Endothelial cell of umbilical vein (primary cell): ENCODE results near the gene RAP1GAP. TPM values are rescaled to one million over a fixed set of nuclear protein-coding genes. Genes with fewer than 3 reads are reported as not detected.

Experiments
- BruUV-seq: library from RNA; stranded (reverse); fragments of 400-500 nt; replicated peaks from 2 replicates; lab custom pipeline; 2021; lab: Mats Ljungman, UMichigan
- CTCF ChIA-PET: fragments of 300-600, 350-600 bp; sonication (Branson Sonifier 250); formaldehyde crosslinking; loops from one replicate; lab custom pipeline; 2021; ENCODE audit warnings: antibody characterized with exemption, inconsistent platforms; lab: Charles Lee
- POLR2A ChIA-PET: fragments of 300-600, 350-600 bp; sonication (Branson Sonifier 250); formaldehyde crosslinking; loops from one replicate; lab custom pipeline; 2021; ENCODE audit warnings: antibody characterized with exemption, inconsistent platforms; lab: Charles Lee
- DNase-seq: peaks from one replicate; pipeline ENCODE4 v3.0.0-alpha.2; 2011; ENCODE audit warnings: low read depth, low spot score
- FAIRE-seq: peaks from 2 replicates; lab custom pipeline; 2011; peaks lifted over from hg19 to GRCh38; lab: Jason Lieb, UNC
- H2AFZ ChIP-seq: 2 replicates; pipeline ENCODE4 v1.6.0; 2012; ENCODE audit warnings: low read depth, low read length, control low read depth, inconsistent platforms
- H3K27ac ChIP-seq: 2 replicates; pipeline ENCODE4 v1.5.1; 2011; ENCODE audit warnings: low read depth, mild to moderate bottlenecking, control low read depth, low read length, moderate library complexity; ENCODE audit not compliant: insufficient read depth
- H3K27me3 ChIP-seq, 2 experiments: 2 replicates each; pipeline versions ENCODE4 v1.6.0 to v1.6.1; 2011; ENCODE audit warnings: low read length in 2 of 2, mixed read lengths in 1 of 2; ENCODE audit not compliant: control insufficient read depth in 2 of 2, insufficient read depth in 2 of 2
- H3K36me3 ChIP-seq, 2 experiments: 2 replicates in 1 of 2; 3 replicates in 1 of 2; pipeline ENCODE4 v1.5.1; 2011; ENCODE audit warnings: low read length in 2 of 2, mild to moderate bottlenecking in 1 of 2, moderate library complexity in 1 of 2; ENCODE audit not compliant: control insufficient read depth in 2 of 2, insufficient read depth in 2 of 2; ENCODE audit errors: extremely low read depth in 1 of 2
- H3K4me1 ChIP-seq: 3 replicates; pipeline ENCODE4 v1.5.1; 2011; ENCODE audit warnings: mild to moderate bottlenecking, low read length; ENCODE audit not compliant: control insufficient read depth, insufficient read depth; ENCODE audit errors: extremely low read depth
- H3K4me2 ChIP-seq: 2 replicates; pipeline ENCODE4 v1.6.1; 2011; ENCODE audit warnings: low read length, control low read depth, mixed read lengths; ENCODE audit not compliant: insufficient read depth
- H3K4me3 ChIP-seq, 3 experiments: fragments of 200-600 bp in 1 of 3; sonication (generic), shearing (Covaris generic) in 1 of 3; replicated peaks in 1 of 3; 2 replicates each; pipeline ENCODE4 v1.5.1; 2011 to 2016; ENCODE audit warnings: control low read depth in 3 of 3, low read length in 3 of 3, mild to moderate bottlenecking in 2 of 3, inconsistent platforms in 1 of 3, low read depth in 1 of 3, moderate library complexity in 1 of 3; ENCODE audit not compliant: insufficient read depth in 1 of 3
- H3K79me2 ChIP-seq: 2 replicates; pipeline ENCODE4 v1.6.0; 2012; ENCODE audit warnings: low read length, inconsistent platforms; ENCODE audit not compliant: control insufficient read depth, insufficient read depth
- H3K9ac ChIP-seq: replicated peaks from 2 replicates; pipeline ENCODE3; 2011; ENCODE audit warnings: low read length, control low read depth; ENCODE audit not compliant: insufficient read depth; ENCODE audit errors: extremely low read depth
- H3K9me1 ChIP-seq: replicated peaks from 3 replicates; pipeline ENCODE4 v1.6.0; 2011; ENCODE audit warnings: mild to moderate bottlenecking, low read length; ENCODE audit not compliant: control insufficient read depth, insufficient read depth; ENCODE audit errors: extremely low read depth
- H3K9me3 ChIP-seq: replicated peaks from 2 replicates; pipeline ENCODE4 v1.5.1; 2012; ENCODE audit warnings: low read length, inconsistent platforms; ENCODE audit not compliant: control insufficient read depth, insufficient read depth
- H4K20me1 ChIP-seq: replicated peaks from 2 replicates; pipeline ENCODE3; 2011; ENCODE audit warnings: mild to moderate bottlenecking, low read length; ENCODE audit not compliant: control insufficient read depth, insufficient read depth; ENCODE audit errors: extremely low read depth
- EZH2 ChIP-seq: IDR thresholded peaks from 2 replicates; pipeline ENCODE4 v1.6.1; 2012; ENCODE audit warnings: borderline replicate concordance, low read depth, mild to moderate bottlenecking, moderate library complexity, low read length, inconsistent platforms; ENCODE audit not compliant: severe bottlenecking
- FOS ChIP-seq: IDR thresholded peaks from 2 replicates; pipeline ENCODE4 v1.6.1; 2011; ENCODE audit warnings: mild to moderate bottlenecking, low read length, moderate library complexity, borderline replicate concordance; ENCODE audit not compliant: insufficient read depth
- GATA2 ChIP-seq: IDR thresholded peaks from 2 replicates; pipeline ENCODE4 v1.7.0; 2011; ENCODE audit warnings: low read depth, mild to moderate bottlenecking, moderate library complexity, mixed read lengths, low read length; ENCODE audit not compliant: insufficient read length, insufficient read depth
- JUN ChIP-seq: IDR thresholded peaks from 2 replicates; pipeline ENCODE4 v1.6.1; 2011; ENCODE audit warnings: borderline replicate concordance, low read depth; ENCODE audit not compliant: insufficient read length, insufficient read depth
- MYC ChIP-seq: IDR thresholded peaks from one replicate; pipeline ENCODE4 v1.6.1; 2011; ENCODE audit warnings: mild to moderate bottlenecking, low read depth, low read length
- POLR2A ChIP-seq: IDR thresholded peaks from 2 replicates; pipeline ENCODE4 v1.6.1; 2012; ENCODE audit warnings: low read depth, mild to moderate bottlenecking, control low read depth, low read length
- POLR2AphosphoS5 ChIP-seq: IDR thresholded peaks from 2 replicates; pipeline ENCODE4 v1.6.1; 2012; ENCODE audit warnings: low read depth, mild to moderate bottlenecking, control low read depth, low read length, moderate library complexity; ENCODE audit not compliant: insufficient read depth
- dilution Hi-C: fragments of 300-500 bp; cut with MboI; formaldehyde crosslinking; loops from one replicate; pipeline ENCODE4 v1.15.0; 2019; ENCODE audit warnings: low sequenced_read_pairs; ENCODE audit not compliant: extremely low pct_ligation_motif_present
- intact Hi-C: fragments of 100-400 bp; cut with micrococcal nuclease; formaldehyde crosslinking; loops from one replicate; pipeline ENCODE4 v1.10.0; 2022
- polyA plus RNA-seq, 4 experiments: library from polyadenylated mRNA; depleted of rRNA in 3 of 4; stranded (reverse) in 3 of 4; unstranded in 1 of 4; fragments of >200 nt; gene quantifications; 2 replicates each; pipeline versions ENCODE4 v1.2.1 to v1.2.3, GENCODE V29; 2011 to 2012; ENCODE audit warnings: missing spikeins in 1 of 4
- total RNA-seq: library from RNA; stranded (reverse); gene quantifications from 2 replicates; pipeline ENCODE4 v1.2.3, GENCODE V29; 2021
- TF ChIP-seq, protein P1 (sequence below): IDR thresholded peaks from 2 replicates; pipeline ENCODE4 v1.6.1; 2011; ENCODE audit not compliant: insufficient read depth, insufficient read length
- TF ChIP-seq, protein P2 (sequence below), 2 donors: IDR thresholded peaks; 1 replicate in 1 of 2; 2 replicates in 1 of 2; pipeline ENCODE4 v1.5.1; 2011; ENCODE audit warnings: low read length in 2 of 2, mild to moderate bottlenecking in 2 of 2, moderate library complexity in 2 of 2, control low read depth in 1 of 2, inconsistent platforms in 1 of 2, low read depth in 1 of 2; ENCODE audit not compliant: insufficient read depth in 1 of 2; ENCODE audit errors: extremely low read depth in 1 of 2

The RAP1GAP gene
- total and polyA plus RNA-seq, 2 donors (not counting 3 experiments of a cell fraction or from before 2014, with no cell fraction given): 0.07 to 0.20 TPM

GRCh38 chr1:21626921-21627339 lies 42.2 kb downstream of the RAP1GAP start:
- DNase-seq (no peak), FAIRE-seq (no peak)
- TF ChIP-seq GATA2: no peak
- TF ChIP-seq, protein P1, sequence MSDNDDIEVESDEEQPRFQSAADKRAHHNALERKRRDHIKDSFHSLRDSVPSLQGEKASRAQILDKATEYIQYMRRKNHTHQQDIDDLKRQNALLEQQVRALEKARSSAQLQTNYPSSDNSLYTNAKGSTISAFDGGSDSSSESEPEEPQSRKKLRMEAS: no peak
- no peak for TF ChIP-seq FOS
- TF ChIP-seq MYC: no peak
- TF ChIP-seq POLR2A: no peak
- TF ChIP-seq JUN: no peak
- TF ChIP-seq POLR2AphosphoS5: no peak
- TF ChIP-seq, protein P2, sequence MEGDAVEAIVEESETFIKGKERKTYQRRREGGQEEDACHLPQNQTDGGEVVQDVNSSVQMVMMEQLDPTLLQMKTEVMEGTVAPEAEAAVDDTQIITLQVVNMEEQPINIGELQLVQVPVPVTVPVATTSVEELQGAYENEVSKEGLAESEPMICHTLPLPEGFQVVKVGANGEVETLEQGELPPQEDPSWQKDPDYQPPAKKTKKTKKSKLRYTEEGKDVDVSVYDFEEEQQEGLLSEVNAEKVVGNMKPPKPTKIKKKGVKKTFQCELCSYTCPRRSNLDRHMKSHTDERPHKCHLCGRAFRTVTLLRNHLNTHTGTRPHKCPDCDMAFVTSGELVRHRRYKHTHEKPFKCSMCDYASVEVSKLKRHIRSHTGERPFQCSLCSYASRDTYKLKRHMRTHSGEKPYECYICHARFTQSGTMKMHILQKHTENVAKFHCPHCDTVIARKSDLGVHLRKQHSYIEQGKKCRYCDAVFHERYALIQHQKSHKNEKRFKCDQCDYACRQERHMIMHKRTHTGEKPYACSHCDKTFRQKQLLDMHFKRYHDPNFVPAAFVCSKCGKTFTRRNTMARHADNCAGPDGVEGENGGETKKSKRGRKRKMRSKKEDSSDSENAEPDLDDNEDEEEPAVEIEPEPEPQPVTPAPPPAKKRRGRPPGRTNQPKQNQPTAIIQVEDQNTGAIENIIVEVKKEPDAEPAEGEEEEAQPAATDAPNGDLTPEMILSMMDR (IDR thresholded peaks at IDR 0.05; ENCODE audit: extremely low read depth in 1 of 2, insufficient read depth in 1 of 2, low read depth in 1 of 2, low read length in 2 of 2): no peak
- TF ChIP-seq EZH2: no peak
- Histone ChIP-seq H4K20me1 (no peaks in the 10 kb centered on the region), H2AFZ (no peak overlapping the region), H3K36me3 (no peaks in the 10 kb centered on the region), H3K4me1 (no peaks in the 10 kb centered on the region), H3K9ac (no peak overlapping the region), H3K9me1 (no peaks in the 10 kb centered on the region), H3K27ac (no peak overlapping the region), H3K9me3 (no peaks in the 10 kb centered on the region), H3K27me3 (peaks cover 0 to 5% of the 10 kb centered on the region in 2 experiments), H3K4me2 (no peak overlapping the region), H3K4me3 (no peak overlapping the region), H3K79me2 (no peaks in the 10 kb centered on the region)
- BruUV-seq: no TSS peak
- intact Hi-C loops: no loop called here
- POLR2A ChIA-PET: no interaction called here
- dilution Hi-C loops: no loop called here
- CTCF ChIA-PET: interaction anchor here (1.4 kb wide), 1 partner anchor 118 kb away, joined by 3 read pairs; the partner anchor contains the start of gene ALPL
